HS-27A (cell line): ENCODE results near the gene SLC39A11.

Source experiments
- DNase-seq: peaks from one replicate; pipeline ENCODE4 v3.0.0-alpha.2; 2012; ENCODE audit warnings: low read depth, missing footprints

SLC39A11 gene

GRCh38 chr17:72615627-72615991, 476.9 kb downstream of the SLC39A11 start:
- no peak for DNase-seq

GRCh38 chr17:72614871-72615626, 477.4 kb downstream of the SLC39A11 start:
- DNase-seq = no peak

GRCh38 chr17:72614476-72614870, 478.0 kb downstream of the SLC39A11 start:
- DNase-seq = no peak

GRCh38 chr17:72613806-72614292, 478.6 kb downstream of the SLC39A11 start:
- DNase-seq = no peak

- no peak for DNase-seq
Measured at GRCh38 chr17:72613396-72613795, 479.1 kb downstream of the SLC39A11 start.

GRCh38 chr17:72611172-72611571, 481.3 kb downstream of the SLC39A11 start:
- DNase-seq = no peak

GRCh38 chr17:72609501-72609900, 483.0 kb downstream of the SLC39A11 start:
- DNase-seq = no peak

GRCh38 chr17:72608436-72608835, 484.1 kb downstream of the SLC39A11 start:
- DNase-seq = no peak

GRCh38 chr17:72606656-72607055, 485.8 kb downstream of the SLC39A11 start:
- DNase-seq = no peak

GRCh38 chr17:72605543-72605942, 486.9 kb downstream of the SLC39A11 start:
- no peak for DNase-seq

GRCh38 chr17:72604518-72604917, 488.0 kb downstream of the SLC39A11 start:
- DNase-seq = no peak

- no peak for DNase-seq
Measured at GRCh38 chr17:72603420-72604242, 488.9 kb downstream of the SLC39A11 start.

- DNase-seq = no peak
Measured at GRCh38 chr17:72602517-72603419, 489.7 kb downstream of the SLC39A11 start.

GRCh38 chr17:72600934-72601333, 491.6 kb downstream of the SLC39A11 start:
- peak; percentile 64 for DNase-seq

- DNase-seq = no peak
Measured at GRCh38 chr17:72599891-72600290, 492.6 kb downstream of the SLC39A11 start.

- no peak for DNase-seq
Measured at GRCh38 chr17:72598695-72599094, 493.8 kb downstream of the SLC39A11 start.

GRCh38 chr17:72597354-72598087, 495.0 kb downstream of the SLC39A11 start:
- DNase-seq = no peak
